IMR-90 (cell line): ENCODE results near the gene DOCK1. TPM values are rescaled to one million over a fixed set of nuclear protein-coding genes. Genes with fewer than 3 reads are reported as not detected.

Experiments used
- ATAC-seq: fragments of 200-7000 bp; cut with Tn5 transposase; 2 replicates; pipeline ENCODE4 v1.9.1; 2020; ENCODE audit warnings: low read depth, mild to moderate bottlenecking, moderate library complexity
- BruUV-seq: library from RNA; stranded (reverse); fragments of 400-500 nt; replicated peaks from 2 replicates; lab custom pipeline; 2021; lab: Mats Ljungman, UMichigan
- CTCF ChIA-PET: fragments of 300-600 bp; formaldehyde crosslinking; extraction: SDS; loops from one replicate; lab custom pipeline; 2021; ENCODE audit warnings: antibody characterized with exemption; lab: Yijun Ruan, JAX
- POLR2A ChIA-PET: fragments of 300-600 bp; sonication (Branson Sonifier 250); formaldehyde crosslinking; loops from one replicate; lab custom pipeline; 2022; ENCODE audit warnings: antibody characterized with exemption; ENCODE audit not compliant: unreplicated experiment; lab: Charles Lee
- DNase-seq: peaks from one replicate; pipeline ENCODE4 v3.0.0; 2013
- H2AFZ ChIP-seq: replicated peaks from 2 replicates; pipeline ENCODE3; 2013; ENCODE audit warnings: low read length, mild to moderate bottlenecking; ENCODE audit not compliant: poor library complexity
- H2AK5ac ChIP-seq: 2 replicates; pipeline ENCODE4 v1.6.1; 2013; ENCODE audit warnings: low read depth, low read length, inconsistent platforms
- H2AK9ac ChIP-seq: replicated peaks from 2 replicates; pipeline ENCODE3; 2013; ENCODE audit warnings: mild to moderate bottlenecking, low read depth, low read length, moderate library complexity; ENCODE audit not compliant: poor library complexity
- H2BK120ac ChIP-seq: 2 replicates; pipeline ENCODE4 v1.6.1; 2013; ENCODE audit warnings: low read depth, low read length, inconsistent platforms
- H2BK15ac ChIP-seq: 3 replicates; pipeline ENCODE4 v1.6.1; 2013; ENCODE audit warnings: low read depth, low read length, inconsistent platforms
- H2BK20ac ChIP-seq: 2 replicates; pipeline ENCODE4 v1.6.1; 2013; ENCODE audit warnings: low read depth, mild to moderate bottlenecking, inconsistent platforms, low read length, moderate library complexity
- H2BK5ac ChIP-seq: 2 replicates; pipeline ENCODE4 v1.6.1; 2013; ENCODE audit warnings: mild to moderate bottlenecking, low read depth, low read length, inconsistent platforms; ENCODE audit not compliant: poor library complexity, severe bottlenecking
- H3K14ac ChIP-seq: replicated peaks from 2 replicates; pipeline ENCODE4 v1.6.1; 2013; ENCODE audit warnings: low read depth, low read length, inconsistent platforms
- H3K18ac ChIP-seq: 2 replicates; pipeline ENCODE4 v1.6.1; 2013; ENCODE audit warnings: low read depth, low read length, control low read depth
- H3K23ac ChIP-seq: 2 replicates; pipeline ENCODE4 v1.6.1; 2013; ENCODE audit warnings: low read depth, low read length, inconsistent platforms
- H3K27ac ChIP-seq: 2 replicates; pipeline ENCODE4 v1.5.1; 2013; ENCODE audit warnings: mild to moderate bottlenecking, control low read depth, low read length; ENCODE audit not compliant: insufficient read depth
- H3K27me3 ChIP-seq: 2 replicates; pipeline ENCODE4 v1.6.1; 2013; ENCODE audit warnings: low read length; ENCODE audit not compliant: control insufficient read depth, insufficient read depth
- H3K36me3 ChIP-seq: 2 replicates; pipeline ENCODE4 v1.6.1; 2013; ENCODE audit warnings: low read length, mixed read lengths; ENCODE audit not compliant: control insufficient read depth, insufficient read depth
- H3K4ac ChIP-seq: 2 replicates; pipeline ENCODE4 v1.6.1; 2013; ENCODE audit warnings: low read depth, low read length, inconsistent platforms
- H3K4me1 ChIP-seq: 2 replicates; pipeline ENCODE4 v1.6.1; 2013; ENCODE audit warnings: low read length, mixed read lengths; ENCODE audit not compliant: control insufficient read depth, insufficient read depth
- H3K4me2 ChIP-seq: 2 replicates; pipeline ENCODE4 v1.6.1; 2013; ENCODE audit warnings: low read depth, mild to moderate bottlenecking, control low read depth, low read length, moderate library complexity
- H3K4me3 ChIP-seq: 2 replicates; pipeline ENCODE4 v1.5.1; 2013; ENCODE audit warnings: low read depth, mild to moderate bottlenecking, control low read depth, low read length, moderate library complexity; ENCODE audit not compliant: insufficient read depth
- H3K56ac ChIP-seq: 2 replicates; pipeline ENCODE4 v1.6.1; 2013; ENCODE audit warnings: low read length, inconsistent platforms; ENCODE audit not compliant: insufficient read depth; ENCODE audit errors: extremely low read depth
- H3K79me1 ChIP-seq, 2 experiments: 2 replicates each; pipeline ENCODE4 v1.6.1; 2013; ENCODE audit warnings: low read length in 2 of 2, inconsistent platforms in 1 of 2, low read depth in 1 of 2
- H3K9ac ChIP-seq: 2 replicates; pipeline ENCODE4 v1.6.1; 2013; ENCODE audit warnings: low read depth, low read length, control low read depth
- H3K9me1 ChIP-seq: 2 replicates; pipeline ENCODE4 v1.6.1; 2013; ENCODE audit warnings: low read length, inconsistent platforms; ENCODE audit not compliant: insufficient read depth
- H3K9me3 ChIP-seq: 2 replicates; pipeline ENCODE4 v1.6.1; 2013; ENCODE audit warnings: low read length; ENCODE audit not compliant: control insufficient read depth, insufficient read depth
- H4K20me1 ChIP-seq: 2 replicates; pipeline ENCODE4 v1.6.1; 2013; ENCODE audit warnings: low read length, inconsistent platforms; ENCODE audit not compliant: insufficient read depth
- H4K5ac ChIP-seq: 2 replicates; pipeline ENCODE4 v1.6.1; 2013; ENCODE audit warnings: mild to moderate bottlenecking, low read depth, low read length, control low read depth
- H4K8ac ChIP-seq, 2 experiments: 2 replicates each; pipeline ENCODE4 v1.6.1; 2013; ENCODE audit warnings: low read depth in 2 of 2, low read length in 2 of 2, control low read depth in 1 of 2, inconsistent platforms in 1 of 2
- H4K91ac ChIP-seq: 2 replicates; pipeline ENCODE4 v1.6.1; 2013; ENCODE audit warnings: low read depth, low read length, inconsistent platforms; ENCODE audit not compliant: insufficient read depth
- BHLHE40 ChIP-seq: fragments of 150-350 bp; IDR thresholded peaks from 2 replicates; pipeline ENCODE4 v1.6.1; 2016; ENCODE audit warnings: mild to moderate bottlenecking, low read depth, low read length
- CEBPB ChIP-seq: IDR thresholded peaks from 2 replicates; pipeline ENCODE4 v1.6.1; 2012; ENCODE audit warnings: low read depth, low read length, improper control_type of control experiment
- CHD1 ChIP-seq: IDR thresholded peaks from 2 replicates; pipeline ENCODE4 v1.6.1; 2012; ENCODE audit warnings: low read depth, low read length, improper control_type of control experiment
- CTCF ChIP-seq: conservative IDR thresholded peaks from 2 replicates; pipeline ENCODE4 v1.5.1; 2012; ENCODE audit warnings: mild to moderate bottlenecking, low read depth, low read length, improper control_type of control experiment
- ELK1 ChIP-seq: fragments of 150-350 bp; IDR thresholded peaks from 2 replicates; pipeline ENCODE4 v1.6.1; 2016; ENCODE audit warnings: low read depth, mild to moderate bottlenecking, low read length, moderate library complexity, borderline replicate concordance
- FOS ChIP-seq: fragments of 150-350 bp; IDR thresholded peaks from 2 replicates; pipeline ENCODE4 v1.6.1; 2016; ENCODE audit warnings: low read depth, low read length
- MAFK ChIP-seq: IDR thresholded peaks from 2 replicates; pipeline ENCODE4 v1.6.1; 2012; ENCODE audit warnings: low read depth, low read length, improper control_type of control experiment
- MAZ ChIP-seq: IDR thresholded peaks from 2 replicates; pipeline ENCODE4 v1.6.1; 2012; ENCODE audit warnings: low read depth, mild to moderate bottlenecking, low read length, improper control_type of control experiment, moderate library complexity, borderline replicate concordance
- MXI1 ChIP-seq: IDR thresholded peaks from 2 replicates; pipeline ENCODE4 v1.6.1; 2012; ENCODE audit warnings: low read depth, mild to moderate bottlenecking, low read length, moderate library complexity, borderline replicate concordance
- NFE2L2 ChIP-seq: fragments of 150-350 bp; IDR thresholded peaks from 2 replicates; pipeline ENCODE4 v1.6.1; 2016; ENCODE audit warnings: low read depth, mild to moderate bottlenecking, low read length
- POLR2A ChIP-seq: IDR thresholded peaks from 2 replicates; pipeline ENCODE4 v1.6.1; 2012; ENCODE audit warnings: mild to moderate bottlenecking, low read depth, low read length
- RAD21 ChIP-seq: IDR thresholded peaks from 2 replicates; pipeline ENCODE4 v1.6.1; 2012; ENCODE audit warnings: low read length, improper control_type of control experiment
- RCOR1 ChIP-seq: IDR thresholded peaks from 2 replicates; pipeline ENCODE4 v1.6.1; 2012; ENCODE audit warnings: mild to moderate bottlenecking, low read length, improper control_type of control experiment; ENCODE audit not compliant: insufficient replicate concordance
- RFX5 ChIP-seq: IDR thresholded peaks from 2 replicates; pipeline ENCODE4 v1.8.0; 2012; ENCODE audit warnings: low read depth, mild to moderate bottlenecking, low read length, moderate library complexity
- SMC3 ChIP-seq: fragments of 150-350 bp; IDR thresholded peaks from 2 replicates; pipeline ENCODE4 v1.6.1; 2016; ENCODE audit warnings: low read depth, mild to moderate bottlenecking, antibody characterized with exemption, low read length, moderate library complexity
- USF2 ChIP-seq: fragments of 150-350 bp; IDR thresholded peaks from 2 replicates; pipeline ENCODE4 v1.6.1; 2017; ENCODE audit warnings: mild to moderate bottlenecking, antibody characterized with exemption, low read length, low read depth
- WGBS, 2 experiments: methylation state at CpG; one replicate each; pipeline versions ENCODE4 v1.1.5 to v1.1.7; 2013; ENCODE audit warnings: missing lambda C conversion rate in 2 of 2; ENCODE audit not compliant: insufficient read length in 1 of 2; ENCODE audit errors: extremely low coverage in 2 of 2; 5-methylcytosine and 5-hydroxymethylcytosine counted together
- dilution Hi-C: fragments of 300-500 bp; cut with HindIII; formaldehyde crosslinking; loops from one replicate; pipeline ENCODE4 v1.14.3; 2018; ENCODE audit warnings: low sequenced_read_pairs; ENCODE audit not compliant: unreplicated experiment
- in situ Hi-C: fragments of 300-500 bp; cut with MboI; formaldehyde crosslinking; loops from 3 replicates; pipeline ENCODE4 v1.14.3; 2019; ENCODE audit warnings: low sequenced_read_pairs, inconsistent platforms, mixed read lengths
- intact Hi-C: fragments of 100-400 bp; cut with micrococcal nuclease; formaldehyde crosslinking; loops from 2 replicates; pipeline ENCODE4 v1.10.0; 2022
- polyA plus RNA-seq, 3 experiments: library from polyadenylated mRNA; depleted of rRNA; stranded (reverse); fragments of >200 nt; gene quantifications; 2 replicates each; pipeline ENCODE4 v1.2.3, GENCODE V29; 2012; ENCODE audit warnings: low replicate concordance in 1 of 3
- total RNA-seq: library from RNA; depleted of rRNA; stranded (reverse); fragments of >200 nt; gene quantifications from 2 replicates; pipeline ENCODE4 v1.2.3, GENCODE V29; 2012

The DOCK1 gene
- total and polyA plus RNA-seq, 2 of the 4 experiments (the other 2 are of a cell fraction), result 28.2 to 71.0 TPM

- no TSS peak for BruUV-seq
- H3K4me2 ChIP-seq, result no peak overlapping the region
- H2AFZ ChIP-seq, result no peak overlapping the region
- H3K14ac ChIP-seq, result no peak overlapping the region
- H2AK9ac ChIP-seq, result no peak overlapping the region
- peaks cover 15% of the 10 kb centered on the region for H3K36me3 ChIP-seq
- DNase-seq, result no peak
- peaks cover 16% of the 10 kb centered on the region for H3K9me1 ChIP-seq
- H3K9ac ChIP-seq, result no peak overlapping the region
- WGBS, 2 experiments, result 89% methylated on average over 6 of the region's 11 CpGs; no CpG with 5 or more reads in 1 of the 2 experiments
- dilution Hi-C loops (no loop called here), intact Hi-C loops (loop anchor here (5.0 kb wide), 1 partner anchor 40 kb away; no protein-coding TSS in a partner anchor), in situ Hi-C loops (no loop called here)
- H3K4me3 ChIP-seq, result no peak overlapping the region
- no peak for TF ChIP-seq CEBPB
- no peak for TF ChIP-seq CHD1
- no peak for TF ChIP-seq RFX5
- TF ChIP-seq USF2, result no peak
- no peak for TF ChIP-seq POLR2A
- no peak for TF ChIP-seq ELK1
- no peak for TF ChIP-seq NFE2L2
- TF ChIP-seq MXI1, result no peak
- TF ChIP-seq RAD21, result no peak
- TF ChIP-seq MAFK, result no peak
- no peak for TF ChIP-seq SMC3
- TF ChIP-seq RCOR1, result no peak
- no peak for TF ChIP-seq CTCF
- TF ChIP-seq BHLHE40, result no peak
- TF ChIP-seq FOS, result no peak
- no peak for TF ChIP-seq MAZ
- H3K18ac ChIP-seq, result no peak overlapping the region
- H3K4me1 ChIP-seq, result peaks cover 22% of the 10 kb centered on the region
- ChIA-PET POLR2A (no interaction called here), CTCF (no interaction called here)
- no peaks in the 10 kb centered on the region for H3K27me3 ChIP-seq
- no peak overlapping the region for H3K4ac ChIP-seq
- H2BK5ac ChIP-seq, result no peak overlapping the region
- no peak overlapping the region for H4K5ac ChIP-seq
- H3K27ac ChIP-seq, result no peak overlapping the region
- H2BK120ac ChIP-seq, result no peak overlapping the region
- H3K9me3 ChIP-seq, result no peaks in the 10 kb centered on the region
- no peak overlapping the region for H2BK15ac ChIP-seq
- no peak overlapping the region for H3K56ac ChIP-seq
- H3K79me1 ChIP-seq, result peaks cover 40 to 87% of the 10 kb centered on the region in 2 experiments
- no peak overlapping the region for H4K8ac ChIP-seq
- H4K20me1 ChIP-seq, result peaks cover 89% of the 10 kb centered on the region
- ATAC-seq, result no peak
- H3K23ac ChIP-seq, result no peak overlapping the region
- no peak overlapping the region for H2AK5ac ChIP-seq
- no peak overlapping the region for H4K91ac ChIP-seq
- no peak overlapping the region for H2BK20ac ChIP-seq
These were observed 27.3 kb downstream of the DOCK1 start for GRCh38 chr10:126932516-126932915.
